ENCODE measurements around the gene NSL1. TPM values are rescaled to one million over a fixed set of nuclear protein-coding genes. Genes with fewer than 3 reads are reported as not detected.

Gene NSL1
- total and polyA plus RNA-seq, 2 donors (not counting 1 experiment from before 2014, with no cell fraction given) = 21.4 to 24.4 TPM

- Histone ChIP-seq H3K9me3 (ENCODE audit: control insufficient read depth, insufficient read depth, low read depth, low read length) (no peaks in the 10 kb centered on the region), H2AFZ (ENCODE audit: low read length) (no peak overlapping the region), H3K36me3 (ENCODE audit: control insufficient read depth, insufficient read depth, low read length) (no peaks in the 10 kb centered on the region), H3K9ac (ENCODE audit: insufficient read depth, low read length) (no peak overlapping the region), H4K20me1 (ENCODE audit: control insufficient read depth, extremely low read depth, insufficient read depth, low read length) (no peaks in the 10 kb centered on the region), H3K4me1 (ENCODE audit: control insufficient read depth, extremely low read depth, insufficient read depth, low read length) (no peaks in the 10 kb centered on the region), H3K4me2 (ENCODE audit: extremely low read depth, insufficient read depth, low read length) (no peak overlapping the region), H3K79me2 (ENCODE audit: control insufficient read depth, insufficient read depth, low read length) (peaks cover 3% of the 10 kb centered on the region), H3K27ac (ENCODE audit: insufficient read depth, low read length) (no peak overlapping the region), H3K27me3 (ENCODE audit: control insufficient read depth, insufficient read depth, low read length) (no peaks in the 10 kb centered on the region), H3K4me3 (replicated peaks in 1 of 4; ENCODE audit: control extremely low read depth in 1 of 4, insufficient read depth in 1 of 4, low read depth in 3 of 4, low read length in 4 of 4) (no peak overlapping the region)
- TF ChIP-seq EZH2 (IDR thresholded peaks at IDR 0.05; ENCODE audit: low read length, missing control alignments) = no peak
- TF ChIP-seq CTCF (conservative IDR thresholded peaks at IDR 0.05 in 1 of 2, IDR thresholded peaks at IDR 0.05 in 1 of 2; ENCODE audit: low read depth in 1 of 2, low read length in 2 of 2) = peak; percentile 10 to 33
- no peak for DNase-seq (ENCODE audit: low read depth in 2 of 2)
These were observed 31.3 kb downstream of the NSL1 start for GRCh38 chr1:212760126-212760823.

GRCh38 chr1:212759683-212760082, 31.9 kb downstream of the NSL1 start:
- Histone ChIP-seq H3K4me1 (ENCODE audit: control insufficient read depth, extremely low read depth, insufficient read depth, low read length) (no peaks in the 10 kb centered on the region), H3K4me2 (ENCODE audit: extremely low read depth, insufficient read depth, low read length) (no peak overlapping the region), H3K9ac (ENCODE audit: insufficient read depth, low read length) (no peak overlapping the region), H2AFZ (ENCODE audit: low read length) (no peak overlapping the region), H4K20me1 (ENCODE audit: control insufficient read depth, extremely low read depth, insufficient read depth, low read length) (no peaks in the 10 kb centered on the region), H3K27ac (ENCODE audit: insufficient read depth, low read length) (no peak overlapping the region), H3K4me3 (replicated peaks in 1 of 4; ENCODE audit: control extremely low read depth in 1 of 4, insufficient read depth in 1 of 4, low read depth in 3 of 4, low read length in 4 of 4) (no peak overlapping the region), H3K79me2 (ENCODE audit: control insufficient read depth, insufficient read depth, low read length) (peaks cover 3% of the 10 kb centered on the region), H3K9me3 (ENCODE audit: control insufficient read depth, insufficient read depth, low read depth, low read length) (no peaks in the 10 kb centered on the region), H3K36me3 (ENCODE audit: control insufficient read depth, insufficient read depth, low read length) (no peaks in the 10 kb centered on the region), H3K27me3 (ENCODE audit: control insufficient read depth, insufficient read depth, low read length) (no peaks in the 10 kb centered on the region)
- no peak for DNase-seq (ENCODE audit: low read depth in 2 of 2)
- TF ChIP-seq EZH2 (IDR thresholded peaks at IDR 0.05; ENCODE audit: low read length, missing control alignments) (no peak), CTCF (conservative IDR thresholded peaks at IDR 0.05 in 1 of 2, IDR thresholded peaks at IDR 0.05 in 1 of 2; ENCODE audit: low read depth in 1 of 2, low read length in 2 of 2) (no peak)

- H3K27ac ChIP-seq (ENCODE audit: insufficient read depth, low read length) = no peak overlapping the region
- DNase-seq (ENCODE audit: low read depth in 2 of 2) = no peak
These were observed 36.9 kb downstream of the NSL1 start for GRCh38 chr1:212754680-212755079.

More at GRCh38 chr1:212754680-212755079, 36.9 kb downstream of the NSL1 start:
- TF ChIP-seq EZH2 (IDR thresholded peaks at IDR 0.05; ENCODE audit: low read length, missing control alignments) (no peak), CTCF (conservative IDR thresholded peaks at IDR 0.05 in 1 of 2, IDR thresholded peaks at IDR 0.05 in 1 of 2; ENCODE audit: low read depth in 1 of 2, low read length in 2 of 2) (no peak)
- no peak overlapping the region for H3K4me2 ChIP-seq (ENCODE audit: extremely low read depth, insufficient read depth, low read length)
- H4K20me1 ChIP-seq (ENCODE audit: control insufficient read depth, extremely low read depth, insufficient read depth, low read length) = no peaks in the 10 kb centered on the region
- no peaks in the 10 kb centered on the region for H3K36me3 ChIP-seq (ENCODE audit: control insufficient read depth, insufficient read depth, low read length)
- H3K9me3 ChIP-seq (ENCODE audit: control insufficient read depth, insufficient read depth, low read depth, low read length) = no peaks in the 10 kb centered on the region
- no peaks in the 10 kb centered on the region for H3K27me3 ChIP-seq (ENCODE audit: control insufficient read depth, insufficient read depth, low read length)
- no peak overlapping the region for H3K9ac ChIP-seq (ENCODE audit: insufficient read depth, low read length)
- H3K4me1 ChIP-seq (ENCODE audit: control insufficient read depth, extremely low read depth, insufficient read depth, low read length) = peaks cover 3% of the 10 kb centered on the region
- H3K79me2 ChIP-seq (ENCODE audit: control insufficient read depth, insufficient read depth, low read length) = peaks cover 1% of the 10 kb centered on the region
- no peak overlapping the region for H3K4me3 ChIP-seq (replicated peaks in 1 of 4; ENCODE audit: control extremely low read depth in 1 of 4, insufficient read depth in 1 of 4, low read depth in 3 of 4, low read length in 4 of 4)
- no peak overlapping the region for H2AFZ ChIP-seq (ENCODE audit: low read length)

Measured in fibroblast of lung (primary cell).